ENCODE results near the gene SEMA4G. TPM values are rescaled to one million over a fixed set of nuclear protein-coding genes. Genes with fewer than 3 reads are reported as not detected.

SEMA4G gene
- total RNA-seq, 1 experiment from 2014 or later, result 29.4 TPM

GRCh38 chr10:101003639-101004206 is 34.4 kb downstream of the SEMA4G start:
- Histone ChIP-seq H3K4me3 (replicated peaks in 1 of 2; ENCODE audit: low read depth in 1 of 2, low read length in 2 of 2) (no peak overlapping the region), H3K9me3 (ENCODE audit: control insufficient read depth in 1 of 2, insufficient read depth in 1 of 2, low read depth in 1 of 2, low read length in 2 of 2) (no peaks in the 10 kb centered on the region), H3K27ac (ENCODE audit: low read depth, low read length) (no peak overlapping the region), H3K27me3 (ENCODE audit: insufficient read depth, low read length) (no peaks in the 10 kb centered on the region), H3K4me2 (ENCODE audit: low read length) (no peak overlapping the region), H3K36me3 (ENCODE audit: control insufficient read depth in 1 of 2, insufficient read depth in 2 of 2, low read length in 2 of 2) (peaks cover 12 to 15% of the 10 kb centered on the region in 2 experiments; a peak in 3 of 4 replicates), H3K9me2 (ENCODE audit: insufficient read depth) (no peaks in the 10 kb centered on the region), H2AFZ (ENCODE audit: low read depth, low read length, poor library complexity, severe bottlenecking) (no peak overlapping the region), H3K9ac (ENCODE audit: low read length) (no peak overlapping the region), H3K4me1 (ENCODE audit: control insufficient read depth in 1 of 2, insufficient read depth in 2 of 2, low read length in 2 of 2) (peaks cover 11 to 29% of the 10 kb centered on the region in 2 experiments; a peak in 3 of 4 replicates), H3K79me2 (ENCODE audit: insufficient read depth, low read length) (peaks cover 40% of the 10 kb centered on the region), H4K20me1 (ENCODE audit: insufficient read depth) (no peaks in the 10 kb centered on the region)
- ChIA-PET POLR2A (no interaction called here), CTCF (interaction anchor here (1.1 to 8.3 kb wide), 2 partner anchors 6 to 38 kb away, joined by 3 to 118 read pairs; no protein-coding TSS in a partner anchor), RAD21 (ENCODE audit: low non-redundant PET in 1 of 2, low total read pairs in 2 of 2, uncharacterized antibody in 2 of 2, unreplicated experiment in 2 of 2) (interaction anchor here in 1 of 2 experiments (0.6 kb wide), 1 partner anchor 57 kb away, joined by 5 read pairs; no protein-coding TSS in a partner anchor)
- intact Hi-C loops (cut with micrococcal nuclease), result no loop called here
- no peak for DNase-seq (ENCODE audit: low read depth, low spot score)
- ATAC-seq, result no peak
- TF ChIP-seq CBX3 (IDR thresholded peaks at IDR 0.05; ENCODE audit: low read depth), result no peak
- BruUV-seq (replicated peaks), result no TSS peak

DNA sequence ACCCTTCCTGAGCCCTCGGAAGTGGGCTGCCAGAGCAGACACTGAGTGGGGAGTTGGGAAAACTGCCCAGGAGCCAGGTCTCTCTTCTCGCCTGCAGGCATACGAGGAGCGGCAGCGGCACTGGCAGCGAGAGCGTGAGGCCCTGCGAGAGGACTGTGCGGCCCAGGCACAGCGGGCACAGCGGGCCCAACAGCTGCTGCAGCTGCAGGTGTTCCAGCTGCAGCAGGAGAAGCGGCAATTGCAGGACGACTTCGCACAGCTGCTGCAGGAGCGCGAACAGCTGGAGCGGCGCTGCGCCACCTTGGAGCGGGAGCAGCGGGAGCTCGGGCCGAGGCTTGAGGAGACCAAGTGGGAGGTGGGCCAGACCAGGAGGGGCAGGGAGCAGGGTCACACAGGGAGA is 36.1 kb downstream of the SEMA4G start:
- no peaks in the 10 kb centered on the region for H3K27me3 ChIP-seq (ENCODE audit: insufficient read depth, low read length)
- no peak overlapping the region for H3K27ac ChIP-seq (ENCODE audit: low read depth, low read length)
- no peak overlapping the region for H2AFZ ChIP-seq (ENCODE audit: low read depth, low read length, poor library complexity, severe bottlenecking)
- POLR2A ChIA-PET, result interaction anchor here (1.1 kb wide), 1 partner anchor 9 kb away, joined by 3 read pairs; no protein-coding TSS in a partner anchor
- no peaks in the 10 kb centered on the region for H3K9me3 ChIP-seq (ENCODE audit: control insufficient read depth in 1 of 2, insufficient read depth in 1 of 2, low read depth in 1 of 2, low read length in 2 of 2)
- TF ChIP-seq JUND (IDR thresholded peaks at IDR 0.05) (no peak), EZH2phosphoT487 (IDR thresholded peaks at IDR 0.05; ENCODE audit: borderline replicate concordance) (no peak), ATF3 (IDR thresholded peaks at IDR 0.05) (no peak), CEBPB (IDR thresholded peaks at IDR 0.05; ENCODE audit: low read depth) (no peak), FOSL1 (IDR thresholded peaks at IDR 0.05; ENCODE audit: low read depth) (no peak), ZNF274 (IDR thresholded peaks at IDR 0.05; ENCODE audit: low read depth, low read length) (no peak), EGR1 (IDR thresholded peaks at IDR 0.05; ENCODE audit: low read depth) (no peak), ELF1 (IDR thresholded peaks at IDR 0.05; ENCODE audit: borderline replicate concordance, low read depth) (no peak), POLR2AphosphoS5 (IDR thresholded peaks at IDR 0.05; ENCODE audit: low read depth, low read length) (no peak), CBX3 (IDR thresholded peaks at IDR 0.05; ENCODE audit: low read depth) (no peak), TCF7L2 (IDR thresholded peaks at IDR 0.05; ENCODE audit: borderline replicate concordance, extremely low read depth, insufficient read depth, insufficient read length) (no peak), YY1 (IDR thresholded peaks at IDR 0.05; ENCODE audit: extremely low read depth, insufficient replicate concordance, low read depth, low read length) (no peak)
- TF ChIP-seq, protein P1, sequence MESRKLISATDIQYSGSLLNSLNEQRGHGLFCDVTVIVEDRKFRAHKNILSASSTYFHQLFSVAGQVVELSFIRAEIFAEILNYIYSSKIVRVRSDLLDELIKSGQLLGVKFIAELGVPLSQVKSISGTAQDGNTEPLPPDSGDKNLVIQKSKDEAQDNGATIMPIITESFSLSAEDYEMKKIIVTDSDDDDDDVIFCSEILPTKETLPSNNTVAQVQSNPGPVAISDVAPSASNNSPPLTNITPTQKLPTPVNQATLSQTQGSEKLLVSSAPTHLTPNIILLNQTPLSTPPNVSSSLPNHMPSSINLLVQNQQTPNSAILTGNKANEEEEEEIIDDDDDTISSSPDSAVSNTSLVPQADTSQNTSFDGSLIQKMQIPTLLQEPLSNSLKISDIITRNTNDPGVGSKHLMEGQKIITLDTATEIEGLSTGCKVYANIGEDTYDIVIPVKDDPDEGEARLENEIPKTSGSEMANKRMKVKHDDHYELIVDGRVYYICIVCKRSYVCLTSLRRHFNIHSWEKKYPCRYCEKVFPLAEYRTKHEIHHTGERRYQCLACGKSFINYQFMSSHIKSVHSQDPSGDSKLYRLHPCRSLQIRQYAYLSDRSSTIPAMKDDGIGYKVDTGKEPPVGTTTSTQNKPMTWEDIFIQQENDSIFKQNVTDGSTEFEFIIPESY (IDR thresholded peaks at IDR 0.05; ENCODE audit: extremely low read depth, insufficient replicate concordance, low read length), result no peak
- H4K20me1 ChIP-seq (ENCODE audit: insufficient read depth), result no peaks in the 10 kb centered on the region
- peaks cover 12 to 15% of the 10 kb centered on the region in 2 experiments; a peak in 3 of 4 replicates for H3K36me3 ChIP-seq (ENCODE audit: control insufficient read depth in 1 of 2, insufficient read depth in 2 of 2, low read length in 2 of 2)
- DNase-seq (ENCODE audit: low read depth, low spot score) (no peak), ATAC-seq (no peak)
- H3K4me3 ChIP-seq (replicated peaks in 1 of 2; ENCODE audit: low read depth in 1 of 2, low read length in 2 of 2), result no peak overlapping the region
- no peak overlapping the region for H3K9ac ChIP-seq (ENCODE audit: low read length)
- no peak overlapping the region for H3K4me2 ChIP-seq (ENCODE audit: low read length)
- H3K9me2 ChIP-seq (ENCODE audit: insufficient read depth), result no peaks in the 10 kb centered on the region
- peaks cover 31% of the 10 kb centered on the region for H3K79me2 ChIP-seq (ENCODE audit: insufficient read depth, low read length)
- BruUV-seq (replicated peaks), result no TSS peak
- intact Hi-C loops (cut with micrococcal nuclease), result no loop called here
- CTCF ChIA-PET, result interaction anchor here (1.4 kb wide), 1 partner anchor 11 kb away, joined by 3 read pairs; no protein-coding TSS in a partner anchor
- RAD21 ChIA-PET (ENCODE audit: low non-redundant PET in 1 of 2, low total read pairs in 2 of 2, uncharacterized antibody in 2 of 2, unreplicated experiment in 2 of 2), result no interaction called here
- peaks cover 16 to 38% of the 10 kb centered on the region in 2 experiments for H3K4me1 ChIP-seq (ENCODE audit: control insufficient read depth in 1 of 2, insufficient read depth in 2 of 2, low read length in 2 of 2)

Data from HCT116 (cell line).